Skeletal muscle cell (primary cell): ENCODE data around the gene EBP.
"Not testable (repeated sequence)": the region's sequence is repeated elsewhere in the genome, so short reads cannot be mapped to it uniquely, and the experiment has no call there.

Experiments
- DNase-seq: peaks from one replicate; pipeline ENCODE4 v3.0.0-alpha.2; 2010; ENCODE audit warnings: low read depth
- H3K4me3 ChIP-seq: 2 replicates; pipeline ENCODE4 v1.5.1; 2011; ENCODE audit warnings: low read depth, mild to moderate bottlenecking, control low read depth, low read length, moderate library complexity

EBP gene

DNA sequence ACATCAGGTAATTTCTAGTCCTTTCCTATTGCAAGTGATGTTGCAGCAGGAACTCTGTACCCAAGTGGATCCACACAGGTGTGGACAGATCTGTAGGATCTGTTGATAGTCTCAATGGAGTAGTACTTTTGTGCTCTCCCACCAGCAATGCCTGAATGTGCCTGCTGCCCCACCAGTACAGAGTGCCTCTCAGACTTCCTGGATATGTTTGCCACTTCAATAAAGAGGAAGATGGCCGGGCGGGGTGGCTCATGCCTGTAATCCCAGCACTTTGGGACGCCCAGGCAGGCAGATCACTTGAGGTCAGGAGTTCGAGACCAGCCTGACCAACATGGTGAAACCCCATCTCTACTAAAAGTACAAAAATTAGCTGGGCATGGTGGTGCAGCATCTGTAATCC is 2.1 kb upstream of the EBP start:
- not testable (repeated sequence) for H3K4me3 ChIP-seq, DNase-seq

DNA sequence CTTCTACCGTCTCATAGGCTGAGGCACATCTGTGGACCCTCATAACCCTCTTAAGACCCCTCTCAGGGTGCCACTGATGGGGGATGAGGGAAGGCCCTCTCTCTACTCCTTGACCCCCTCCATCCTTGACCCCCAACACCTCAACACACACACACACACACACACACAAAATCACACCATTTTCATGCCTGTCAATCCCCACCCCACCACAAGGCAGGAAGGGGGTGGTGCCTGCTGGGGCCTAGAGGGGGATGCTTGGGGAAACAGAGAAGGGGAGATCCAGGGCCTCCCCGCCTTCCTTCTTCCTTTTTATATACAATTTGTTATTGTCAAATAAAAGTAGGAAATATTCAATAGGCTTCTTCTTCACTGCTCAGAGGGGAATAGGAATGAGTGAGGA is 1.2 kb upstream of the EBP start:
- no peak for DNase-seq
- no peak overlapping the region for H3K4me3 ChIP-seq

DNA sequence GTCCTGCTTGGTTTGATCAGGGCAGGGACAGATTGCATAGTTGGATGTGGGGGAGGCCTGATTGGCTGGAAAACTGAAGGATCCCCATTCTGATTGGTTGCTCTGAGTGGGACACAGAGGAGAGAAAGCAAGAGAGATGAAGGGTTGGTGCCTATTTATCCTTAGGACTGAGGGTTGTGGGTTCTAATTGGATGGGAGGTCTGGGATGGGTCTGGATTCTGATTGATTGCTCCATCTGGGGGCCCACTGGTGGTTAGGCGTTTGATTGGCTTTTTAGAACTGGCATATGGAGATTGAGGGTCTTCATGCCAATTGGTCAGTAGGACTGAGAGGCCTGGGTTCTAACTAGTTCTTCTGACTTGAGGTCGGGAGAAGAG is 644 bp upstream of the EBP start:
- H3K4me3 ChIP-seq: peak overlapping the region; percentile 63
- no peak for DNase-seq

DNA sequence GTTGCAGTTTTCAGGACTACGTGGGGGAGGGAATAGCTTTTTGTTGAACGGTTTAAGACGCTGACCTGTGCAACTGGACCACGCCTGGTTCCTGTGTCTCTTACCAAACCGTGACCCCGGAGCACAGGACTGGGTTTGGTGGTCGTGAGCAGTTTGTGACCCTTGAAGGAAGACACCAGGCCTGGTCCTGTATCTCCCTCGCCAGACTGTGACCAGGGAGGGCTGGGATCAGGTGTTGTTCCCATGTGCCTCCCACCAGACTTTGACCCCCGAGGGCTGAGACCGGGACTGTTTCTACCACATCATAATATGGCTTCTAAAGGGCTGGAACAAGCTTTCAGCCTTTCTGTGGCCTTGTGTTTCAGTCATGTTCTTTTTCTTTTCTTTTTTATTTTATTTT is 683 bp downstream of the EBP start:
- peak overlapping the region; percentile 63 for H3K4me3 ChIP-seq

DNA sequence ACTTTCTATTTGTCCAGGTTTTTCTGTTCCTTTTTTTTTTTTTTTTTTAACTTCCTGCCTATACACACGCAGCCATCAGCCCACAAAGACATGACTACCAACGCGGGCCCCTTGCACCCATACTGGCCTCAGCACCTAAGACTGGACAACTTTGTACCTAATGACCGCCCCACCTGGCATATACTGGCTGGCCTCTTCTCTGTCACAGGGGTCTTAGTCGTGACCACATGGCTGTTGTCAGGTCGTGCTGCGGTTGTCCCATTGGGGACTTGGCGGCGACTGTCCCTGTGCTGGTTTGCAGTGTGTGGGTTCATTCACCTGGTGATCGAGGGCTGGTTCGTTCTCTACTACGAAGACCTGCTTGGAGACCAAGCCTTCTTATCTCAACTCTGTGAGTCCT is 2.1 kb downstream of the EBP start:
- no peak overlapping the region for H3K4me3 ChIP-seq
- no peak for DNase-seq

More for the DNA sequence above, 683 bp downstream of the EBP start:
- DNase-seq: no peak

DNA sequence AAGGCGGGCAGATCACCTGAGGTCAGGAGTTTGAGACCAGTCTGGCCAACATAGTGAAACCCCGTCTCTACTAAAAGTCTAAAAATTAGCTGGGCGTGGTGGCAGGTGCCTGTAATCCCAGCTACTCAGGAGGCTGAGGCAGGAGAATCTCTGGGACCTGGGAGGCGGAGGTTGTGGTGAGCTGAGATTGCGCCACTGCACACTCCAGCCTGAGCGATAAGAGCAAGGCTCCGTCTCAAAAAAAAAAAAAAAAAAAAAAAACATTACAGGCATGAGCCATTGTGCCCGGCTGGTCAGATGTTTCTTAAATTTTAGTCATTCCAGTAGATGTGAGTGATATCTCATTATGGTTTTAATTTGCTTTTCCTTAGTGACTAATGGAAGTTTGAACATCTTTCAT is 4.2 kb downstream of the EBP start:
- not testable (repeated sequence) for H3K4me3 ChIP-seq, DNase-seq

DNA sequence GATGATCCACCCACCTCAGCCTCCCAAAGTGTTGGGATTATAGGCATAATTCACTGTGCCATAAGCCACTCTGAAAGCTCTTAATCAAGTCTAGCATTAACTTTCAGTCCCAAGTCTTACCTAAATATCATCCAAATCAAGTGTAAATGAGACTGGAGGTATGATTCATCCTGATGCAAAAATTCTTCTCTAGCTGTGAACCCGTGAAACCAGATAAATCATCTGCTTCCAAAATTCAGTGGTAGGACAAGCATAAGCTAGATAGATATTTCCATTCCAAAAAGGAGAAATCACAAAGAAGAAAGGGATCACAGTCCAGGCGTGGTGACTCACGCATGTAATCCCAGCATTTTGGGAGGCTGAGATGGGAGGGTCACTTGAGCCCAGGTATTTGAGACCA is 9.1 kb downstream of the EBP start:
- DNase-seq: no peak
- no peak overlapping the region for H3K4me3 ChIP-seq

DNA sequence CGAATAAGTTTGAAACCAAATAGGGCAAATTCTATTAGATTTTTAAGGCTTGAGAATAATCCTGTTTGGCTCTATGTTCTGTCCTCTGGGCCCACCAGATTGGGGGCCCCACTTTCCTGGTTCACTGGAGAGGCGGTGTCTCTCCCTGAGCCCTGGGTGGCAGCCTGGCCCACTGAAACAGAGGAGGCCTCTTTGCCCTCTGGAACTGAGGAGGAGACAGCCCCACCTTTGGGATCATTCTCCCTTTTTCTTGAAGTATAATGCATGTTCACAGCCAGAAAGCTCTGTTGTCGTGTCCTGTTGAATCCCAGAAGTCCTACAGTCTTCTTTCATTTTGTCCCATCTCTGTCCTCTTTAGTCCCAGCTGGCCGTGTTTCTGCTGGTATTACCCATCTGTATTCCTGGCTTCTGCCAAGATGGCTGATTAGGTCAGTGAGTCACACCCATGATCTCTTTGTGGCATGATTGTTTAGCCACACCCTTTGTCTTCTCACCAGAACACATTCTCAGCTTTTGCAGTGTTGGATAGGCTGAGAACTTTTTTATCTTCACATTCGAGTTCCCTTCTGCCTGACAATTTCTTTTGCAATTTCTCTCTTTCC is 9.9 kb downstream of the EBP start:
- no peak for DNase-seq
- H3K4me3 ChIP-seq: no peak overlapping the region

DNA sequence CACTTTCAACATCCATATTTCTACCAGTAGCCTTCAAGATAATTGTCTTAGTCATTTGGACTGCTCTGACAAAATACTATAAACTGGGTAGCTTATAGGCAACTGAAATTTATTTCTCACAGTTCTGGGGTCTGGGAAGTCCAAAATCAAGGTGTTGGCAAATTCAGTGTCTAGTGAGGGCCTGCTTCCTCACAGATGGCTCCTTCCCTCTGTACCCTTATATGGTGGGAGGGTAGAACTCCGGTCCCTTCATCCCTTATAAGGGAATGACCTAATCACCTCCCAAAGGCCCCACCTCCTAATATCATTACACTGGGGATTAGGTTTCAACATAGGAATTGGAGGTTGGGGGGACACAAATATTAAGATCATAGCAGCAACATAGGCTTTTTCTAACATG is 10.6 kb downstream of the EBP start:
- no peak overlapping the region for H3K4me3 ChIP-seq
- no peak for DNase-seq

DNA sequence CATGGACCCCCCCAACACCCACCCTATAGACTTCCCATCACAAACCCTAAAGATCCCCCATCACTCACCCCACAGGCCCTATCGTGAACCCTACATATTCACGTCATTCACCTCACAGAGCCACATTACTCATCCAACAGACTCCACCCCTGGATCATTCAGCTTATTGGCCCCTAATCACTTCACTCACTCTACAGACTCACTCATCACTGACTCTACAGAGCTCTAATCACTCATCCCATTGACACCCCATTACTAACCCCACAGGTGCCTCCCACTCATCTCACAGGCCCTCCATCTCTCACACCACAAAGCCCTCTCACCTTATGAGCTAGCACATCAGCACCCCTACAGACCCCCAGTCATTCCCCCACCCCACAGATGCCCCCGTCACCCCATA is 11.6 kb downstream of the EBP start:
- DNase-seq: no peak
- H3K4me3 ChIP-seq: no peak overlapping the region

DNA sequence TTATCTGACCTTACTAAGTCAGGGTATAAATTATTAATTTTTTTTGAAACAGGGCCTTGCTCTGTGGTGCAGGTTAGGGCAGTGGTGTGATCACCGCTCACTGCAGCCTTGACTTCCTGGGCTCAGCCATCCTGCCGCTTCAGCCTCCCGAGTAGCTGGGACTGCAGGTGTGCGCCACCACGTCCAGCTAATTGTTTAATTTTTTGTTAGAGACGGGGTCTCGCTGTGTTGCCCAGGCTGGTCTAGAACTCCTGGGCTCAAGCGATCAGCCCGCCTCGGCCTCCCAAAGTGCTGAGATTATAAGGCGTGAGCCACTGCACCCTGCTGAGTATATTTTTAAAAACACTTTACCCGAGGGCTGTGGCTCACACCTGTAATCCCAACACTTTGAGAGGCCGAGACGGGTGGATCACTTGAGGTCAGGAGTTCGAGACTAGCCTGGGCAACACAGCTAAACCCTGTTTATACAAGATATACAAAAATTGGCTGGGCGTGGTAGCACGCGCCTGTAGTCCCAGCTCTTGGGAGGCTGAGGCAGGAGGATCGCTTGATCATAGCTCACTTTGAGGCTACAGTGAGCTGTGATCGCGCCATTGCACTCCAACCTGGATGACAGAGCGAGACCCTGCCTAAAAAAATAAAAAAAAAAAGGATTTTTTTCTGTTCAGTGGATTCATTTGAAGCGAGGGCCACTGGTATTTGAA is 17.2 kb downstream of the EBP start:
- no peak for DNase-seq
- peak overlapping the region; percentile 71 for H3K4me3 ChIP-seq

DNA sequence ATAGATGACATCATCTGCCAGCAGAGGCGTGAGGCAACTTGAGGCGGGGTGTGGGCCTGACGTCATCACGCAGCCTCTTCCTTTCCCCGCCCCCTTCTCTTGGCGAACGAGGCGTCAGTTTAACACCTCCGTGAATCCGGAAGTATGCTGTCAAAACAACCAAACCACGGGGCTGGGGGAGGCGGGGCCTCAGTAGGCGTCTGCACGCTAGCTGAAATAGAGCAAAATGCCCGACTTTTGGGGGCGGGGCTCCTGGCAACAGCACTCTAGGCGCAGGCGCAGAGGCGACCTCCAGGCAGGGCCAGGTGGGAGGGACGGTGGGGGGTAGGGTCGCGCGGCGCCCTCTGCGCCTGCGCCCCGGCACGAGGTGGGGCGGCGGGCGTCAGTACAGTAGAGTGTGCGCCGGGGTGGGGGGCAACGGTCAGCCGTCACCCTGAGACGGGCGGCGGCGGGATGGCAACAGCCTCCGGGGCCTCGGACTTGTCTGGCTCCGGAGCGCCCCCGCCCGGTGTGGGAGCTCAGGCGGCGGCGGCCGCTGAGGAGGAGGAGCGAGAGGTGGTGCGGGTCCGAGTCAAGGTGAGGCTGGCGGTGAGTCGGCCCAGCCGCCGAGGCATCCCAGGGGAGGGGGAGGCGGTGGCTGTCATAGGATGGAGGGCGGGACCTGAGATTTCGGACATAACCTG is 17.9 kb downstream of the EBP start, which contains the start of gene TBC1D25:
TSS of gene TBC1D25 (plus strand) at position 370 of the 683 bp plus-strand sequence. CDS start at position 454, 84 bp downstream.
- DNase-seq: peak; percentile 86
- H3K4me3 ChIP-seq: peak within 1 kb of the TSS; percentile 71

DNA sequence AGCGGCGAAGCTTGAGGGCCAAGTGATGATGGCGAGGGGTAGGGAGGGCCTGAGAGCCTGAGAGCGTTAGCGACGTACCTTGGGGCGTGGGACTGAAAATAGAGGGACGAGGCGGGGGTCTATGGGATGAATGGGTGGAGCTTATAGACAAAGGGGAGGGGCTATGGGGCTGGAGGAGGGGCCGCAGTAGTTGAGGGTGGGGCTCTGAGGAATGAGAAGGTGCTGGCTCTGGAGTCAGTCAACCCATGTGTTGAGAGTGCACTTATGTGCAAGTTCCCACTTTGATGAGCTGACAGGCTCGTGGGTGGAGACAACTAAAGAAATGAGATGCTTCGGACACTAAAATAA is 18.4 kb downstream of the EBP start:
- H3K4me3 ChIP-seq: peak overlapping the region; percentile 71
- no peak for DNase-seq

DNA sequence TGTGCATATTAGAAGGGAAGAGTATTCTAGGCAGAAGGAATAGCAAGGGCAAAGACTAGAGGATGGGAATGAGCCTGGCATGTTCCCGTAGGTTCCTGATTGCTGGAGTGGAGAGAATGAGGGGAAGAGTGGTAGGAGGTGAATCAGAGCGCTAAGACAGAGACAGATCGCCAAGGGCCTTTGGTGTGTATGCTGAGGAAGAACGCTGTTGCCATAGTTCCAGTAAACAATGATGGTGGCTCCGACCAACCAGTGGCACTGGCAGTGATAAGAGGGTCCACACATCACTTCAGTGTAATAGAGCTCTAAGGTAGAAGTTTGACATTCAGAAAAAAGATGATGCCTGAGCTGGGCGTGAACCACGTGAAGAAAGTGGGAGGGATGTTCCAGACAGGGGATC is 18.9 kb downstream of the EBP start:
- no peak for DNase-seq
- H3K4me3 ChIP-seq: peak overlapping the region; percentile 71

DNA sequence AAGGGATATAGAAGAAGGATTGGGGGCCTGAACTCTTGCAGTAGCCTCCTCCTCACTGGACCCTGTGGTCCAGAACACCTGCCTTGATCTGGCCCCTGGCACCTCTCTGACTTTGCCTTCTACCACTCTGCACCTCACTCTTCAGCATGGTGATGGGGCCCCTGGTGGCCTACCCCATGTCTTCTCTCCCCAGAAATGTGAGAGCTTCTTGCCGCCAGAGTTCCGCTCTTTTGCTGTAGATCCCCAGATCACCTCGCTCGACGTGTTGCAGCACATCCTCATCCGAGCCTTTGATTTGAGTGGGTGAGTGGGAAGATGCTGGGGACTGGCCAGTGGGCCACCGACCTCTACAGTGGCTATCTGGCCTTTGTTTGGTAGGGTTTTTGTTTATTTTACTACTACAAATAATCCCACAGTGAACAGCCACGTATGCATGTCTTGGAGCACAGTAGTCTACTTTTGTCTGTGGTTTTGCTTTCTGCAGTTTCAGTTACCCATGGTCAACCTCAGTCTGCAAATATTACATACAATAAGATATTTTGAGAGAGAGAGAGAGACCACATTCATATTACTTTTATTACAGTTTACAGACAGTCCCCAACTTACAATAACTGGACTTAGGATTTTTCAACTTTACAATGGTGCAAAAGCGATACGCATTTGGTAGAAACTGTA is 19.7 kb downstream of the EBP start:
- no peak overlapping the region for H3K4me3 ChIP-seq
- no peak for DNase-seq

DNA sequence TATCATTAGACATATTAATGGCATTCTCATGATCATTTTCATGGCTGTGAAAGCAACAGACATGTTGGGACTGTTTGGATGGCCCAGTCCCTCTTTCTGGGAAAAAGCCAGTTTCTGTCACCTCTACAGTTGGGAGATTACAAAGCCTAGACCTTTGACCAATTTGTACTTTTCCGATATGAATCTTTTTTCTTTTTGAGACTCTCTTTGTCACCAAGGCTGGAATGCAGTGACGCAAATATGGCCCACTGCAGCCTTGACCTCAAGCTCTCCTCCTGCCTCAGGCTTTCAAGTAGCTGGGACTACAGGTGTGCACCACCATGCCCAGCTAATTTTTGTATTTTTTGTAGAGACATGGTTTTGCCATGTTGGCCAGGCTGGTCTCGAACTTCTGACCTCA is 27.3 kb downstream of the EBP start:
- no peak for DNase-seq
- H3K4me3 ChIP-seq: no peak overlapping the region

DNA sequence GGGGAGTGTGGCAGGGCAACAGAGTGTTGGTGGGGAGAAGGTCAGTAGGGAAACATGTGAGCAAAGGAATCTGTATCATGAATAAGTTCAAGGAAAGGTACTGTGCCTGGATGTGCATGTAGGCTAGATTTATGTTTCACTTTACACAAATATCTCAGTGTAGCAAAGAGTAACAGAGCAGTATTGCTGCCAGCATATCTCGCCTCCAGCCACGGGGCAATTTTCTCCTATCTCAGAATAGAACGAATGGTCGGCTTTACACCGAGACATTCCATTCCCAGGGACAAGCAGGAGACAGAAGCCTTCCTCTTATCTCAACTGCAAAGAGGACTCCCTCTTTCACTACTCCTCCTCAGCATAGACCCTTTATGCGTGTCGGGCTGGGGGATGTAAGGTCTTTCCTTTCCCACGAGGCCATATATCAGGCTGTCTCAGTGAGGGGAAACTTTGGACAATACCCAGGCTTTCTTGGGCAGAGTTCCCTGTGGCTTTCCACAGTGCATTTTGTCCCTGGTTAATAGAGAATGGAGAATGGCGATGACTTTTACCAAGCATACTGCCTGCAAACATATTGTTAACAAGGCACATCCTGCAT is 34.2 kb downstream of the EBP start:
- H3K4me3 ChIP-seq, DNase-seq: not testable (repeated sequence)

DNA sequence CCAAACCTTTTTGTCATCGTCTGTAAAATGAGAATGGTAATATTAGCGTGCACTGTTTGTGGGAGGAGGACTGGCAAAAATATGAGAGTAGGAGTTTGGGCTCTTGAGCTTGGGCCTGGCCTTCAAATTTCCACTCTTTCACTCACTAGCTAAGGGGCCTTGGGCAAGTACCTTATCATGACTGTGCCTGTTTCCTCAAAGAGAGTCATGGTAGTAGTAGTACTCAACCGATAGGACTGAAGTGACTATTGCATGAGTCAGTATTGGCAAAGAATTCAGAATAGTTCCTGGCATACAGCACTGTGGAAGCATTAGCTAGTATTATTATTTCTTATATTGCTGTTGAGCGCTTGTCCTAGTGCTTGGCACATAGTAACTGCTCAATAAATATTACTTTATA is 36.7 kb downstream of the EBP start:
- no peak for DNase-seq
- no peak overlapping the region for H3K4me3 ChIP-seq

DNA sequence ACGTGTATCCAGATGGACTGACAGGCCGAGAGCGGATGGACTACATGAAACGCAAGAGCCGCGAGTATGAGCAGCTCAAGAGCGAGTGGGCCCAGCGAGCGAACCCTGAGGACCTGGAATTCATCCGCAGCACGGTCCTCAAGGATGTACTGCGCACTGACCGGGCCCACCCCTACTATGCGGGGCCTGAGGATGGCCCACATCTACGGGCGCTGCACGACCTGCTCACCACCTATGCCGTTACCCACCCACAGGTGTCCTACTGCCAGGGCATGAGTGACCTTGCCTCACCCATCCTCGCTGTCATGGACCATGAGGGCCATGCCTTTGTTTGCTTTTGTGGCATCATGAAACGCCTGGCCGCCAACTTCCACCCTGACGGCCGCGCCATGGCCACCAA is 38.0 kb downstream of the EBP start:
- H3K4me3 ChIP-seq: no peak overlapping the region
- no peak for DNase-seq

DNA sequence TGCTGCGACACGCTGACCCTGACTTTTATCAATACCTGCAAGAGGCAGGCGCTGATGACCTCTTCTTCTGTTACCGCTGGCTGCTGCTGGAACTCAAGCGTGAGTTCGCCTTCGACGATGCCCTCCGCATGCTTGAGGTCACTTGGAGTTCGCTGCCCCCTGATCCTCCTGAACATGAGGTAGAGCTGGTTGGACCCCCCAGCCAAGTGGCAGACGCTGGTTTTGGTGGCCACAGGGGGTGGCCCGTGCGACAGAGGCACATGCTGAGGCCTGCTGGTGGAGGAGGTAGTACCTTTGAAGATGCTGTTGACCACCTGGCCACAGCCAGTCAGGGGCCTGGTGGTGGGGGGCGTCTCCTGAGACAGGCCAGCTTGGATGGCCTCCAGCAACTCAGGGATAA is 38.4 kb downstream of the EBP start:
- H3K4me3 ChIP-seq: no peak overlapping the region
- no peak for DNase-seq
